HG02938 (cell line): Measurements from ENCODE around the gene CCDC171.
A peak's percentile ranks its signal among the peaks of the same experiment; 100 is the strongest.
"Not testable (repeated sequence)": the region's sequence is repeated elsewhere in the genome, so short reads cannot be mapped to it uniquely, and the experiment has no call there.

Experiments used
- ATAC-seq: cut with Tn5 transposase; IDR thresholded peaks from one replicate; pipeline ENCODE4 v1.9.1; 2021; ENCODE audit warnings: mild to moderate bottlenecking, moderate library complexity; ENCODE audit not compliant: unreplicated experiment

CCDC171 gene

GRCh38 chr9:15693701-15694100 lies 140.9 kb downstream of the CCDC171 start:
- no peak for ATAC-seq

GRCh38 chr9:15696979-15697378 lies 144.1 kb downstream of the CCDC171 start:
- ATAC-seq: no peak

GRCh38 chr9:15697446-15697851 lies 144.6 kb downstream of the CCDC171 start:
- no peak for ATAC-seq

GRCh38 chr9:15699876-15700559 lies 147.2 kb downstream of the CCDC171 start:
- ATAC-seq: not testable (repeated sequence)

GRCh38 chr9:15707000-15707399 lies 154.2 kb downstream of the CCDC171 start:
- no peak for ATAC-seq

- no peak for ATAC-seq
These were observed 158.7 kb downstream of the CCDC171 start for GRCh38 chr9:15711531-15711930.

GRCh38 chr9:15711931-15712330 lies 159.1 kb downstream of the CCDC171 start:
- ATAC-seq: no peak

- ATAC-seq: no peak
These were observed 161.9 kb downstream of the CCDC171 start for GRCh38 chr9:15714746-15715145.

GRCh38 chr9:15717290-15717967 lies 164.6 kb downstream of the CCDC171 start:
- ATAC-seq: no peak

- ATAC-seq: no peak
These were observed 165.6 kb downstream of the CCDC171 start for GRCh38 chr9:15718423-15718822.

- ATAC-seq: no peak
These were observed 168.0 kb downstream of the CCDC171 start for GRCh38 chr9:15720861-15721260.

GRCh38 chr9:15722888-15723287 lies 170.0 kb downstream of the CCDC171 start:
- no peak for ATAC-seq

GRCh38 chr9:15724016-15724415 lies 171.2 kb downstream of the CCDC171 start:
- no peak for ATAC-seq

- ATAC-seq: no peak
These were observed 171.8 kb downstream of the CCDC171 start for GRCh38 chr9:15724612-15725011.

GRCh38 chr9:15725953-15726352 lies 173.1 kb downstream of the CCDC171 start:
- no peak for ATAC-seq

- ATAC-seq: no peak
These were observed 176.7 kb downstream of the CCDC171 start for GRCh38 chr9:15729507-15729906.

GRCh38 chr9:15735083-15735857 lies 182.4 kb downstream of the CCDC171 start:
- no peak for ATAC-seq

- no peak for ATAC-seq
These were observed 183.7 kb downstream of the CCDC171 start for GRCh38 chr9:15736569-15736968.

GRCh38 chr9:15738011-15738410 lies 185.2 kb downstream of the CCDC171 start:
- no peak for ATAC-seq

- no peak for ATAC-seq
These were observed 188.2 kb downstream of the CCDC171 start for GRCh38 chr9:15741015-15741414.

GRCh38 chr9:15743512-15743911 lies 190.7 kb downstream of the CCDC171 start:
- ATAC-seq: peak; percentile 96

GRCh38 chr9:15744196-15744595 lies 191.4 kb downstream of the CCDC171 start:
- ATAC-seq: no peak
